IPS-18c (cell line): Measurements from ENCODE around the gene PPP1R3E.

Experiments
- H3K4me3 ChIP-seq: 2 replicates; pipeline ENCODE4 v1.7.0; 2013; ENCODE audit warnings: low read depth, mild to moderate bottlenecking, low read length, moderate library complexity; ENCODE audit not compliant: insufficient read depth
- H3K9me3 ChIP-seq: one replicate; pipeline ENCODE4 v1.6.1; 2013; ENCODE audit warnings: mild to moderate bottlenecking, low read length, moderate library complexity; ENCODE audit not compliant: control insufficient read depth, insufficient read depth

Gene PPP1R3E

DNA sequence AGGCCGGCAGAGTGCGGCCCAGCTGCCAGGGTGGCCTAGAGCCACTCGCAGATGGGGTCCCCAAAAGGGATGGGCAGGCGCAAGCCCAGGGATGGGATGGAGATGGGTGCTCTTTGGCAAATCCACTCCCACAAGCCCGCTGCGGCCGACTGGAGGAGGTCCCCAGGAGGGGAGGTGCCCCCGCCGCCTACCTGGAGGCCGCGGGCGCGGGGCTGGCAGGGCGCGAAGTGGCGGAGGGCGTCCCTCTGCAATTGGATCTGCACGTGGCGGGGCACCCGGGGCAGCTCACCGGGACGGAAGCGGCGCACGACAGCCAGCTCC is 730 bp downstream of the PPP1R3E start:
- Histone ChIP-seq H3K4me3 (peak overlapping the region; percentile 77), H3K9me3 (peaks cover 2% of the 10 kb centered on the region)

DNA sequence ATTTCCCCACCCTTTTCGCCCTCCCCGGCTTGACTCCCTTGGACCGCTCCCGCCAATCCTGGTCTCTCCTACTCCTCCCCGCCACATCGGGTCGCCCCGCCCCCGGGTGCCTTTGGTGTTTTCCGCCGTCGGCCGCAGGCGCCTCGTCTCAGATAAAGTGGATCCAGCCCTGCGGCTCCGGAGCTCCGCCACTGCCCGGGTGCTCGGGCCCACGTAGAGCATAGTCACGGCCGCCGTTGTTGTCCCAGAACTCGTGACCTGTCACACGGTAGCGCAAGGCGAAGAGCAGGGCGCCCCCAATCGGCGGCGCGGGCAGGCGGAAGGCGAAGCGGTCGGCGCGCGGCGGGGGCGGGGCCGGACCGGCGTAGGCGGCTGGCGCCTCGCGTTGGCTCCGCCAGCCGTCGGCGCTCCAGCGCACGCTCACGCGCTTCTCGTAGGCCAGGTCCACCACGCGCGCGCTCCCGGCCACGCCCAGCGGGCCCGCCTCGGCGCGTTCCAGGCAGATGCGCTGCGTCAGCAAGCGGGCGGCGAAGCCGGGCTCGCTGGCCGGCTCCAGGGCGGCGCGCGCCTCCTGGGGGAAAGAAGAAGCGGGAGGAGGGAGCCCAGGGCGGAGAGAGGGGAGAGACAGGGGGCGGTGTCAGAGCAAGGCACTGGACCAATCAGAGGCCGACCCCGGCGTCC is 1.2 kb downstream of the PPP1R3E start:
- H3K4me3 ChIP-seq: peak overlapping the region; percentile 77
- peaks cover 2% of the 10 kb centered on the region for H3K9me3 ChIP-seq

DNA sequence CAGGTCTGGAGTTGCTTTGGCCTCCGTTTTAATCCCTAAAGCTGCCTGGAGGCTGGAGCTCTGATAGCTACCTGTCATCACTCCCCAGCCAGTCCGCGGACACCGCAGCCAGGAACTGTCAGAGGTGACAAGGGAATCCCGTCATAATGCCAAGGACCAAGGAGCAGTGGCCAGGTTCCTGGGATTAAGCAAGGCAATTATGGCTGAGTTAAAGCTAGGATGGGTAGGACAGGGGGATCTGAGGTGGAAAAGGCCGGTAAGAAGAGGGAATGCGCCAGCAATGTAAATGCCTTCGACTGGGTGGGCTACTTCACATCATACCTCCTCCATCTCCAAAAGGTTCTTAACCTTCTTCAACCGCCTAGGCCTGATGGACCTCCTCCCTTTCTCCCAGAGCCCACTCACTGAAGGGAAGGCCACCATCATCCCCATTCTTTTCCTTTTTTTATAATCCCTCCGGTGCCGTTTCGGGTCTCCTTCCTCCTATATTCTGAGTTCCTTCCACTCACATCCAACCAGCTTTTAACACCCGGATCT is 1.9 kb downstream of the PPP1R3E start:
- Histone ChIP-seq H3K4me3 (peak overlapping the region; percentile 66), H3K9me3 (peaks cover 2% of the 10 kb centered on the region)

DNA sequence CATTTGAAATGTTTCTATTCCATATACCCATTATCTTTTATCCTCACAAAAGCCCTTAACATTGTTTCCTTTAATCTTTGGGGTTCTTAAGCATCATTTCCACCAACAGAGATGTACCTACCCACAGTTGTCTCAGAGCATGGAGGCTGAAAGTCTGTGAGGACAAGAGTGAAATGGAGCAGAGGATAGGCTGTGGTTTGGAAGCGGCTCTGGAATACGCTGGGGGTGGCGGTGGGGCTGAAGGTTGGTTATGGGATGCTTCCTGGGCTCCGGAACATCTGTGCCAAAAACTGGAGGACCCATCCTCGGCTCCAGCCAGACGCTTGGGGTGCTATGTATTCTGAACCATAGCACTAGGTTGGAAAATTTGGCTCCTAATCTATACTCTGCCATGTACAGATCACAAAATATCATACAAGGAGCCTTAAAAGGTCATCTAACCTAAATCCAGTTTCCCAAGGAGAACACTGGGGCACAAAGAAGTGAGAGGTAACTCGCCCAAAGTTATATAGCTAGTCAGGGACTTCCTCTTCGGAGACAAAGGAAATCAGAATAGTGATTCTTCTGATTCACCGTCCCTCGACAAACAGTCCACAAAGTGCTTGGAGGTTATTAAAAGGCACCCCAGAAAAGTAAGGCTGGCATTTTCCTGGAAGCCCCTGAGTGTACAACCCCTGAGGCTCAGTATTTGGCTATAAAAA is 2.5 kb downstream of the PPP1R3E start:
- H3K9me3 ChIP-seq: peaks cover 2% of the 10 kb centered on the region
- H3K4me3 ChIP-seq: peak overlapping the region; percentile 66; the same call in 1 of the 2 replicates

DNA sequence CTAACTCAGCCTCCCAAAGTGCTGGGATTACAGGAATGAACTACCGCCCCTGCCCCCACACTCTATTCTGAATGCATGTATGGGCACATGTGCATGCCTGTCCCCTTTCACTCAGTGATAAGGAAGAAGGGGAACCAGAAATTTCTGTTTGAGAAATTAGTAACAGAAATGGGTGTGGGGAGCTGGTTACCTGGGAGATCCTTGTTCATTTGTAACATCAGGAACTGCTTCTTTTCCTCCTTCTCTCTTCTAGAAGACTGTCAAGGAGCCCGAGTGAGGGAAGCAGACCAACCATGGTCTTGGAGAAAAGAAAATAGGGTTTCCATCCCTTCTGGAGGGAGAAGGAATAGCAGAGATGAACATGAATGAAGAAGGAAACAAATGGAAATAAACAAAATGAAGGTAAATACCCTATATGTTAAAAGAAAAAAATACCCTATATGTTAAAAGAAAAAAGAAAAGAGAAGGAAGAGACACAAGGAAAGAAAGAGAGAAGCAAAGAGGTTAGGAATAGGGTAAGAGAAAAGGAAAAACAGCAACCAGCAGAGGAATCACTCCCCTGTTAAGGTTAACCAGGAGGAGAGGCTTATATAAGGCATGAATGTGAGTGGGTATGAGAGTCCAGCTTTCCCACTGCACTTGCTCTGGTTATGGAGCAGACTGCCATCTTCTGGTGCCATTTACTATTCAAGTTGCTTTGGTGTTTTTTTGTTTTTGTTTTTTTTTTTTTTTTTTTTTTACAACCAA is 3.3 kb downstream of the PPP1R3E start:
- Histone ChIP-seq H3K9me3 (peaks cover 2% of the 10 kb centered on the region), H3K4me3 (no peak overlapping the region)

DNA sequence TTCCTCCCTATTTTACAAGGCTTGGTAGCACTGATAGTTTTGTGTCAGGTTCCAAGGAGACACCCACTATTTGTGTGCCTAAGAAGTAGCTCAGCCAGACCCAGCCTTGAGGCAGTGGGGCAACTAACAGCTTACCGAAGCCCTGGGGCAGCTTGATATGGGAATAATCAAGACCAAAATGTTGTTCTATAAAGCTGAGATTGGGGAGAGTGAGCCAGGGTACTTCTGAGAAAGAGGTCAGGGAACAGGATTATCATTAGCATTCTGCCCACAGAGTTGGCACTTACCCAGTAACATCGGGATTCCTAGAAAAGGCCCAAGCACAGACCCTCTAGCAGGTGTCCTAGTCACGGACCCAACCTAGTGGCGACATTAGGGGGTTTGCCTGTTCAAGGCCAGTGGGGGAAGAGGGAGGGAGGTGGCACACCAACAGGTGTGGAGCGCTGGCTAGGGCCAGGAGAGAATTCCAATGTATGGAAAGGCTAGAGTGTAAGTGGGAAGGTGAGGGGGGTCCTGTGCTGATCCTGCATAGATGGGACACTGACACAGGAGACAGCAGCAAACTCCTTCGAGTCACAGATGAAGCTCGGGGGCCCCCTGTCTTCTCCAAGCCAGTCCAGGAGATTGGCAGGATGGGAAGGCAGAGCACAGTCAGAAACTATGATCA is 4.9 kb downstream of the PPP1R3E start:
- Histone ChIP-seq H3K9me3 (peaks cover 2% of the 10 kb centered on the region), H3K4me3 (no peak overlapping the region)

DNA sequence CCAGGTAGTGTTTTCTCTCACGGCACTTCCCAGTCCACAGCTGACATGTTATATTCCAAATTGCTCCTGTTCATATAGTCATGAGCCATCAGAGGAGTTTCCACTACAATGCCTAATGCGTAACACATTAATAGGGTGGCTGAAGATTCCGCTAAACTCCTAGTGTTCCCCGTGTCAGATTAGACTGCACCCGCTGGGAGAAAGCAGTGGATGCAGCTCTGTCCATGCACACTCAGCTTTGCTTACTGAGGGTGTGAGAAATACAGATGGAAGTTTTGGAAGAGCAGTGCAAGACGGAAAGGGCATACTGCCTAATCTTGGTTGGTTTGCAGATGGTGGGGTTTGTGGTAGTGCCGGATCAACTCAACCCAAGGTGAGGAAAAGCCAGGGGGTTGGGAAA is 5.6 kb downstream of the PPP1R3E start:
- Histone ChIP-seq H3K9me3 (peaks cover 2% of the 10 kb centered on the region), H3K4me3 (no peak overlapping the region)

DNA sequence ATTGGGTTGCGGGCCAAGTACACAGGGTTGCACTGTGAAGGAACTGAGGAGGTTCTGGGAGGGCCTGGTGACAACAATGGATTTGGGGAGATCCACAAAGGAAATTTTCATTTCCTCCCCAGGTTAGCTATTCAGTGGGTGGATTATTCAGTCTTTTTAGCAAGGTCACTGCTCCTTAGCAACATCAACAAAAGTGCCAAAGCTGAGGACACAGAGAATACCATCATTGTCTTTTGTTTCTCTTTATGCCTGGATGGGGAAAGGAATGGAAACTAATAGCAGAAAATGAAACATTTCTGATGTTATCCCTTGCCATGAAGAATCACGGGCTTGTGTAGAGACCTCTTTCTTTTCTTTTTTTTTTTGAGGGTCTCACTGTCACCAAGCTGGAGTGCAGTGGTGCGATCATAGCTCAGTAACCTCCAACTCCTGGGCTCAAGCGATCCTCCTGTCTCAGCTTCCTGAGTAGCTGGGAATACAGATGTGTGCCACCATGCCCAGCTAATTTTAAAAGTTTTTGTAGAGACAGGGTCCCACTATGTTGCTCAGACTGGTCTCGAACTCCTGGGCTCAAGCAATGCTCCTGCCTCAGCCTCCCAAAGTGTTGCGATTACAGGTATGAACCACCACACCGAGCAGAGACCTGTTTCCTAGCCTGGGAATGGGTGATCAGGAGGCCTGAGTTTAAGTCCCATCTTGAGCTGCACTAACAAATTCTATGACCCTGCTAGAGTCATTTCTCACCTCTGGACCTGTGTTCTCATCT is 6.5 kb downstream of the PPP1R3E start:
- H3K4me3 ChIP-seq: no peak overlapping the region
- H3K9me3 ChIP-seq: peaks cover 2% of the 10 kb centered on the region

DNA sequence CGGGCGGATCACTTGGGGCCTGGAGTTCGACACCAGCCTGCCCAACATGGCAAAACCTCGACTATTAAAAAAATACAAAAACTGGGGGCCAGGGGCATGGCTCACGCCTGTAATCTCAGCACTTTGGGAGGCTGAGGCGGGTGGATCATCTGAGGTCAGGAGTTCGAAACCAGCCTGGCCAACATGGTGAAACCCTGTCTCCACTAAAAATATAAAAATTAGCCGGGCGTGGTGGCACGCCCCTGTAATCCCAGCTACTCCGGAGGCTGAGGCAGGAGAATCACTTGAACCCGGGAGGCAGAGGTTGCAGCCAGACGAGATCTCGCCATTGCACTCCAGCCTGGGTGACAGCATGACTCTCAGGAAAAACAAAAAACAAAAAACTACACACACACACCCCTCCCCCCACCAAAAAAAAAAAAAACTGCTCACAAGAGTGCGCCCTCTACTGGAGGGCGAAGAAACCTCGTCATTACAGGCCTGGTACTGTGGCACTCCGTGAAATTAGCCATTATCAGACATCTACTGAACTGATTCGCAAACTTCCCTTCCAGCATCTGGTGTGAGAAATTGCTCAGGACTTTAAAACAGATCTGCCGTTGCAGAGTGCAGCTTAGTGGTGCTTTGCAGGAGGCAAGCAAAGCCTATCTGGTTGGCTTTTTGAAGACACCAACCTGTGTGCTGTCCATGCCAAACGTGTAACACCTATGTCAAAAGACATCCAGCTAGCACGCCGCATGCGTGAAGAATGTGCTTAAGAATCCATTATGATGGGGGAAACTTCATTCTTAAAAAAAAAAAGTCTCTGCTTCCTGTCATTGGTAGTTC is 7.7 kb downstream of the PPP1R3E start:
- Histone ChIP-seq H3K4me3 (no peak overlapping the region), H3K9me3 (peaks cover 2% of the 10 kb centered on the region)

DNA sequence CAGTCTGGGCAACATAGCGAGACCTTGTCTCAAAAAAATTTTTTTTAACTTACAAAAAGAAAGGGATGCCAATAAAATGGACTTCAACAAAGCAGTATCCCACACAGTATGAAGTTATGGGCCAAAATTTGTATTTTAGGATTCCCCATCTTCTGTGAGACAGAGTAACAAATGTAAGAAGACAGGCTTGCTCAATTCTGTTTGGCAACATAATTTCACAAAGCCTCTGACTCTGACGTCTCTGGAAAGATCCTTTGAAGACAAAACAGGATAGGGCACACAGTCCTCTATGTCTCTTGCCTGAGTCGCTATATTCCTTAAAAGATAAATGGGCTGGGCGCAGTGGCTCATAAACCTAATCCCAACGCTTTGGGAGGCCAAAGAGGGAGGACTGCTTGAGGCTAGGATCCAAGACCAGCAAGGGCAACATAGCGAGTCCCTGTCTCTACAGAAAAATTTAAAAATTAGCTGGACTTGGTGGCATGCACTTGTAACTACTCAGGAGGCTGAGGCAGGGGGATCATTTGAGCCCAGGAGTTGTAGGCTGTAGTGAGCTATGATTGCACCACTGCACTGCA is 15.7 kb downstream of the PPP1R3E start:
- Histone ChIP-seq H3K9me3 (no peaks in the 10 kb centered on the region), H3K4me3 (peak overlapping the region; percentile 89)

DNA sequence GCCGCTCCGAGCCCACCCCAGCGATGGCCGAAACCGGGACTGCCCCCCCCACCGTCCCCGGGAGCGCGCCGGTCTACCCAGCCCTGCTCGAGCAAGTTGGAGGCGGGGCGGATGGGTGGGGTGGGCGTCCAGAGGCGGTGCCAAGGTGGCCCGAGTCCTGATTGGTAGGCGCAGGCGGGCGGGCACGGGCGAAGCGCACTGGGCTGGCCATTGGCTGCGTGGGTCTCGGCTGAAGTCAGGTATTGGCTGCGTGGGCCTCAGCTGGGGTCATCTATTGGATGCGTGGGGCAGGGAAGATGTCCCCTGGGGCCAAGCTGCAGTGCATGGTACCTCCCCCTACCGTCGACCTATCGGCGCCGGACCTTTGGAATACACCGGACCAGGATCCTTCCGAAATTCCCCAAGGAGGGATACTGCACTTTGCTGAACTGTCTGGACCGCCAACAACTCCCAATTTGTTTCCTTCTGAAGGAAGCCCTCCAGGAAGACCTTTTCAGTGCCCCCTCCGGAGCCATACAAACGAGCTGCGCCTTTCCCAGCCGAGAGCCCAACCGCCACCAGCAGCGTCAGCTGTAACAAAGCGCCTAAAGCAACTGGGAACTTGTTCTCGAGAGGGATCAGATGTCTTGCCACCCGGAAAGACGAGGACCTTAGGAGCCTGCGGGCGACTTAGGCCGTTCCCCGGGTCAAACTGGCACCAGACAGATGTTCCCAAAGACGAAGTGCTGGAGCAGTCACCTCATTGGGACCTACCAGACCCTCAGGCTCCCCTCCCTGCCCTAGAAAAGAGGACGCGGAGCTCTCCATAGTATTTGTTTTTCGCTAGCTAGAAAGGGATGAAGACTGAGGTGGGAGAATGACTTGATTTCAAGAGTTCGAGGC is 16.4 kb downstream of the PPP1R3E start, which contains the start of gene HOMEZ:
TSS of gene HOMEZ (minus strand) at position 113 of the 882 bp plus-strand sequence. CDS start 180 bp downstream, outside the sequence.
- no peaks in the 10 kb centered on the region for H3K9me3 ChIP-seq
- H3K4me3 ChIP-seq: peak within 1 kb of the TSS; percentile 89

DNA sequence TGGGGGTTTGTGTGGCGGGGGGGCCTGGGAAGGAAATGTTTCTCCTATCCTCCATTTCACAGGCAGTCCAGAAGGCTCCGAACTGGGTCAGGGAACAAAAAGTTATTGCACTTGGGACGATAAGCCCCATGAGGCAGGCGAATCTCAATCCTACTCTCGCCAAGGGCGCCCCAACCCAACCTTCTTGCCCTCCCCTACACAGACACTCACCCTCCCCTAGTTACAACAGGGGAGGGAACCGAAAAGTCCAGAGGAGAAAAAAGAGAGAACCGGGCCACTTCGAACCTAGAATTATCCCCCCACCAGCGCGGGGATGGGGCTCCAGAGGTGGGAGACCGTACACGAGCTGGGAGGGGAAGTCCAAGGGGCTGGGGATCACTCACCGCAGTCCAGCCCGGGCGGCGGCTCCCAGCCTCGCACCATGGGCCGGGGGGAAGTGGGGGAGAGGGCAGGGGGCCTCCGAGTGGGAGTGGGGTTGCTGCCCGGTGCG is 17.1 kb downstream of the PPP1R3E start:
- Histone ChIP-seq H3K4me3 (peak overlapping the region; percentile 89), H3K9me3 (no peaks in the 10 kb centered on the region)

DNA sequence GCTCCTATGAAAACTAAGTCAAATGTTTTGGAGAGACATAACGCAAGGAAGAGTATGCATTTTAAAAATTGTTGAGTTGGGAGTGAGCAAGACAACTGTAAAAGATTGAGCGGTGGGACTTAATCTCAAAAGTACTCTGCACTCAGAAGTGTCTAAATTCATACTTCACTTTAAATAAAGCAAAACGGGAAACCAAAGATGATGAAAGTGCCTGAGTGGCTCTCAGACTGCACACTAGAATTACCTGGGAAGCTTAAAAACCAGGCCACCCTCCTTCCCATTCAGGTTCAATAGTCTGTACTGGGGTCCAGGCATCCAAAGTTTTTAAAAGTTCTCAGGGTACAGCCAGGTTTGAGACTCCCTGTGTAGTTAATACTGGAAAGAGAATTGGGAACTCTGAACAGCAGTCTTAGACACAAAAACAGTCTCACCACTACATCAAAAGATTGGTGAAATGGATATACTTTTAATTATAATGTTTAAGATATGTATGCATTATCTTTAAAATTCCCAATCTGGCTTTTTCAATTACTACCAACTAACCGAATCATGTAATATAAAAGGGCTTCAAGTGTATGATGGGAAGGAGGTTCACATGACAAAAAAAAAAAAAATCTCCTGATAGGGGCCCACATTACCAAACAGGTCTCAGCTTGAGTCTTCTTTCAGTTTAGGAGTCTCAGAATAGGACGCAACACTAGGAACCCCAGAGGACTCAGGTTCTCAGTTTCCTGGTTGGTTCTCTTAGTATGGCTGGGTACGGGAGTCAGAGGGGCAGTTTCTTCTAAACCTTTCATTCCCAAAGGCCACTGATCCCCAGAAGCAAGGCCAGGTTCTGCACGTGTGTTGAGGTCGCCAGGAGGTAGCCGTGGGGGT is 17.8 kb downstream of the PPP1R3E start:
- H3K4me3 ChIP-seq: peak overlapping the region; percentile 89

DNA sequence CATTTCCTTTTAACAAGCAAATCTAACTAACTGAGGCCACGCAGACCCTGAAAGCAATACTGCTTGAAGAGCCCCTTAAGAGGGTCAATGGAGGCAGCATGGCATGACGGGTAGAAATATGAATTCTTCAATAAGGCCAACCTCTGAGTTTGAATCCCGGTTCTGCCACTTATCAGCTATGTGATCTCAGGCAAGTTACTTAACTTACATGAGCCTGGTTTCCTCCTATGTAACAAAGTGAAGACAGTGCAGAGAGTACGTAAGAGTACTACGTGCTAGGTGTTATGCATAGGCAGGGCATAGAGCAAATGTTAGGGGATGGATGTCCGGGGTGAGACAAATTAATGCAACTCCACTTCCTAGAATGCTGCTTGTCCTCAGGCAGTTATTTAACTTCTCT is 21.4 kb downstream of the PPP1R3E start:
- H3K4me3 ChIP-seq: no peak overlapping the region
- no peaks in the 10 kb centered on the region for H3K9me3 ChIP-seq

More for the DNA sequence above, 17.8 kb downstream of the PPP1R3E start:
- H3K9me3 ChIP-seq: no peaks in the 10 kb centered on the region
